Thoracic aorta (tissue), 2 donors: Measurements from ENCODE around the gene TBX1. TPM values are rescaled to one million over a fixed set of nuclear protein-coding genes. Genes with fewer than 3 reads are reported as not detected.
A peak's percentile ranks its signal among the peaks of the same experiment; 100 is the strongest.

Experiments
- ATAC-seq: fragments of 150-250 bp; one replicate; pipeline ENCODE4 v1.8.0; 2017; ENCODE audit warnings: low read depth; ENCODE audit not compliant: insufficient number of reproducible peaks, low FRiP score
- DNase-seq: peaks from one replicate; pipeline ENCODE4 v3.0.0-alpha.2; 2020; ENCODE audit warnings: low spot score
- H3K27ac ChIP-seq, 2 donors: fragments of 200-600 bp; sonication (generic); 1 replicate in 1 of 2; 2 replicates in 1 of 2; pipeline ENCODE4 v1.5.1; 2016; ENCODE audit warnings: mild to moderate bottlenecking in 2 of 2, moderate library complexity in 2 of 2
- H3K27me3 ChIP-seq: fragments of 200-600 bp; sonication (generic); replicated peaks from 2 replicates; pipeline ENCODE4 v1.6.0; 2016; ENCODE audit warnings: mild to moderate bottlenecking; ENCODE audit not compliant: insufficient read depth
- H3K36me3 ChIP-seq: fragments of 200-600 bp; sonication (generic); one replicate; pipeline ENCODE4 v1.5.1; 2016
- H3K4me1 ChIP-seq, 2 donors: fragments of 200-600 bp; sonication (generic); 1 replicate in 1 of 2; 2 replicates in 1 of 2; pipeline versions ENCODE4 v1.5.1 to v1.6.0; 2016; ENCODE audit warnings: low read depth in 2 of 2, mild to moderate bottlenecking in 1 of 2; ENCODE audit not compliant: control insufficient read depth in 1 of 2
- H3K4me3 ChIP-seq: fragments of 200-600 bp; sonication (generic); 2 replicates; pipeline ENCODE4 v1.5.1; 2016; ENCODE audit warnings: mild to moderate bottlenecking
- H3K9me3 ChIP-seq: fragments of 200-600 bp; sonication (generic); 2 replicates; pipeline ENCODE4 v1.5.1; 2016
- total RNA-seq, 2 donors: library from RNA; depleted of rRNA; stranded (reverse); fragments of >200 nt; gene quantifications; one replicate each; pipeline versions ENCODE4 v1.1.0 to v1.2.3, GENCODE V29; 2016
- TF ChIP-seq, protein P1 (sequence below): fragments of 200-600 bp; sonication (generic); IDR thresholded peaks from one replicate; pipeline ENCODE4 v1.5.1; 2019; ENCODE audit warnings: antibody characterized with exemption

TBX1 gene
- total RNA-seq, 2 donors from 2014 or later, result 2.7 to 8.0 TPM

DNA sequence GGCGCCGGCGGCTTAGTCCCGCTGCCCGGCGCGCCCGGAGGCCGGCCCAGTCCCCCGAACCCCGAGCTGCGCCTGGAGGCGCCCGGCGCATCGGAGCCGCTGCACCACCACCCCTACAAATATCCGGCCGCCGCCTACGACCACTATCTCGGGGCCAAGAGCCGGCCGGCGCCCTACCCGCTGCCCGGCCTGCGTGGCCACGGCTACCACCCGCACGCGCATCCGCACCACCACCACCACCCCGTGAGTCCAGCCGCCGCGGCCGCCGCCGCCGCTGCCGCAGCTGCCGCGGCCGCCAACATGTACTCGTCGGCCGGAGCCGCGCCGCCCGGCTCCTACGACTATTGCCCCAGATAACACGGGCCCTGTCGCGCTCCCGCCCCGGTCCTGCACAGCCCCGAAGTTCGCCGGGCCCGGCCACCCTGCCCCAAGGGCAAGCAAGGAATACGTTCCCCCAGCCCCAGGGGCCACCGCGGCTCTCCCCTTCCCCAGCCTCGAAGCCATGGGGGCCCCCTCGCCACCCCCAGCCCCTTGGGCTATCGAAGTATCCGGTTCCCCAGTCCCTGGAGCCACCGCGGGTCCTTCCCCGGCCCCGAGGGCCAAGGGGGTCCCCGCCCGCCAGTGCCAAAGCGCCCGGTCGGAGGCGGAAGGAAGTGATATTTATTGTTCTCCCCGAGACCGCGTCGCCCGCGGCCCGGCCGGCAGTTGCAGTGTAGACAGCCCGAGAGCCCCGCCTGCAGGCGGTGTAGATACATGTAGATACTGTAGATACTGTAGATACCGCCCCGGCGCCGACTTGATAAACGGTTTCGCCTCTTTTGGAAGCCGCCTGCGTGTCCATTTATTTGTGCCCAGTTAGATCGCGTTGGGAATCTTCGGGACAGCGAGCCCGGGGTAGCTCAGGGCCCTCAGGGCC is 6.2 kb downstream of the TBX1 start:
- H3K27ac ChIP-seq, result no peak overlapping the region
- no peaks in the 10 kb centered on the region for H3K9me3 ChIP-seq
- no peaks in the 10 kb centered on the region for H3K27me3 ChIP-seq
- TF ChIP-seq, protein P1, sequence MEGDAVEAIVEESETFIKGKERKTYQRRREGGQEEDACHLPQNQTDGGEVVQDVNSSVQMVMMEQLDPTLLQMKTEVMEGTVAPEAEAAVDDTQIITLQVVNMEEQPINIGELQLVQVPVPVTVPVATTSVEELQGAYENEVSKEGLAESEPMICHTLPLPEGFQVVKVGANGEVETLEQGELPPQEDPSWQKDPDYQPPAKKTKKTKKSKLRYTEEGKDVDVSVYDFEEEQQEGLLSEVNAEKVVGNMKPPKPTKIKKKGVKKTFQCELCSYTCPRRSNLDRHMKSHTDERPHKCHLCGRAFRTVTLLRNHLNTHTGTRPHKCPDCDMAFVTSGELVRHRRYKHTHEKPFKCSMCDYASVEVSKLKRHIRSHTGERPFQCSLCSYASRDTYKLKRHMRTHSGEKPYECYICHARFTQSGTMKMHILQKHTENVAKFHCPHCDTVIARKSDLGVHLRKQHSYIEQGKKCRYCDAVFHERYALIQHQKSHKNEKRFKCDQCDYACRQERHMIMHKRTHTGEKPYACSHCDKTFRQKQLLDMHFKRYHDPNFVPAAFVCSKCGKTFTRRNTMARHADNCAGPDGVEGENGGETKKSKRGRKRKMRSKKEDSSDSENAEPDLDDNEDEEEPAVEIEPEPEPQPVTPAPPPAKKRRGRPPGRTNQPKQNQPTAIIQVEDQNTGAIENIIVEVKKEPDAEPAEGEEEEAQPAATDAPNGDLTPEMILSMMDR, result no peak
- peak overlapping the region; percentile 54 for H3K4me3 ChIP-seq
- ATAC-seq, result no peak
- H3K36me3 ChIP-seq, result no peaks in the 10 kb centered on the region
- DNase-seq, result no peak
- H3K4me1 ChIP-seq, result no peaks in the 10 kb centered on the region

DNA sequence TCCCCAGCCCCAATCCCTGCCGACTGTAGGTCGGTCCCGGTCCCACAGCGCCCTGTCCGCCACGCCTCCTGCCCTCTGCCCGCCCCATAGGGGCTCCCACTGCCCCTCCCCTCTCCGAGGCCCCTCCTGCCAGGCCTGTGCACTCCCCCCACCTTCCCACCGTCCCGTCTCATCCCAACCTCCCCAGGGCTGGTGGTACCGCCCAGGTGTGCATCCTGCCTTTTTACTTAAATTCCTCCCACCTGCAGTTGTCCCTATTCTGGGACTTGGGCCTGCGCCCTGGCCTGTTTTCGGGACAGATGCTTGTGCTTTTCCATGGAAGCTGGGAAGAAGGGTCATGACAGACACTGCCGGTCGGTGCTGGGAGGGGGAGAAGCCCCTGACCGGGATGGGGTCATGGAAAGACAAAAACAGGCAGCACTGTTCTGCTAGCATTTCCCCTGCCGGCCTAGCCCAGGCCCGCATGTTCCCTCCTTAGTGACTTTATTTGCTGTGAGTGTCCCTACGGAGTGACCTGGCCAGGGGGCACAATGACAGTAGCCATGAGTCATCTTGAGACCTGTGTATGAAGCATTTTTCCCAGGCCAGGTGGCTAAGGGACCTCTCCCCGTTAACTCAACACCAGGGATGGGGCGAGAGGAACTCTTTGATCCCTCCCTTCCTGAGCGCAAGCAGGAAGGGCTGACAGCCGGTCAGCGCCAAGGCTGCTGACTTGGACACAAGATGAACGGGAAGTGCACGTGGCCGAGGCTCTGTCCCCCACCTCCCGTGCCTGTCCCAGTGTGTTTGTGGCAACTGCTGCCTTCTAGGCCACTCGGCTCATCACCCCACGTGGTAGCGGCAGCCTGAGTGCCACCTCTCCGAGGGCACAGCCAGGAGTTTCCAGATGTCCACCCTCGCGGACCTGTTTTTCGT is 7.1 kb downstream of the TBX1 start:
- Histone ChIP-seq H3K27ac (no peak overlapping the region), H3K36me3 (no peaks in the 10 kb centered on the region), H3K9me3 (no peaks in the 10 kb centered on the region), H3K4me3 (peak overlapping the region; percentile 54), H3K4me1 (no peaks in the 10 kb centered on the region), H3K27me3 (no peaks in the 10 kb centered on the region)
- DNase-seq (no peak), ATAC-seq (no peak)
- TF ChIP-seq, protein P1, result no peak

DNA sequence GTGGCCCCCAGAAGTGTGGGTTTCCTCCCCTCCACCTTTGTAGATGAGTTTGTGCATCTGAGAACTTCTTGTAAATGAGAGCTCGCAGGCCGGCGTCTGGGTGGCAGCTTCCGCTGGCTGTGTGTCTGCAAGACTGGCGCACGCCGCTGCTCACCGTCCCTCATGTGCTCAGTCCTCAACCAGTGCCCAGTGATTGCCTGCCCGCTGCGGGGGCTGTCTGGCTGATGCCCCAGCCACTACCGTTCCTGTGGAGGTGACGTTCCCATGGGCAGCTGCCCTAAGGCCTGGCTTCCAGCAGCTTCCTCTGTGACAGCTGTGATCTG is 8.8 kb downstream of the TBX1 start:
- no peak overlapping the region for H3K4me3 ChIP-seq
- ATAC-seq, result no peak
- H3K9me3 ChIP-seq, result no peaks in the 10 kb centered on the region
- DNase-seq, result no peak
- H3K36me3 ChIP-seq, result no peaks in the 10 kb centered on the region
- TF ChIP-seq, protein P1, result no peak
- H3K27ac ChIP-seq, result no peak overlapping the region
- no peaks in the 10 kb centered on the region for H3K4me1 ChIP-seq
- H3K27me3 ChIP-seq, result no peaks in the 10 kb centered on the region

DNA sequence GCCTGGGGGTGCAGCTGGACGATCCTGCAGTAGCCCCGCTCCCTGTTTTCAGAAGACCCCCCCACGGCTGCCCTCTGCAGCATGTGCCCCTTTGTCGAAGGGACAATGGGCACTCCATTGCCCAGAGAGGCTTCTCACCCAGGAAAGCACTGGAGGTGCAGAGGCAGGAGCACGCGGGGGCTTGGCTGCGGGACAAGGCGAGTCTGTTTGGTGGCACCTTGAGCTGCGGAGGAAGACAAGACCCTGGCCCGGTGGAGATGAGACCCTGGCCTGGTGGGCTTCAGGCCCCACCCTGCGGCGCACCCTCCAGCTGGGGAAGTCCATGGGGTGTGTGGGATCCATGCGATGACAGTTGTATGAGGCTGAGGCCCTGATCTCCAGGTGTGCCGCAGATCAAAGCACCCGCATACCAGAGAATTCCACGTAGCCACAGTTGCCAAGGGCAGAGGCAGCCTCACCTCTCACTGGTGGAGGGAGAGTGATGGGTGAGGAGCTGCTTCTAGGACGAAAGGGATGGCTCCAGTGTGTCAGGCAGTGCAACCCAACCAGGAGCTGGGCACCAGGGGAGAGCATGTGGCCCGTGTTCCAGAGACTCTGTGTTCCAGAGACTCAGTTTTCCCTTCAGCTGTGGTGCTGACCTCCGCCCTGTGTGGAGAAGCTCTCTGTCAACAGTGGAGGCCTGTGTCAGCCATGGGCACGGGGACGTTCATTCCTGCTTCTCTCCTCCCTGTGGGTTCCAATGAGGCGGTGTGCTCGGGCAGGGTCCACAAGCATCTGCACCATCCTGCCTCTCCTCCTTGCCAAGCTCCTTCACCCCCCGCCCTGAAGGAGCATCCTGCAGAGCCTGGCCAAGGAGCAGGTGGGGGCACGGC is 10.0 kb downstream of the TBX1 start:
- Histone ChIP-seq H3K27ac (no peak overlapping the region), H3K4me3 (no peak overlapping the region), H3K4me1 (no peaks in the 10 kb centered on the region), H3K9me3 (no peaks in the 10 kb centered on the region), H3K27me3 (no peaks in the 10 kb centered on the region), H3K36me3 (no peaks in the 10 kb centered on the region)
- TF ChIP-seq, protein P1, result no peak
- no peak for DNase-seq
- no peak for ATAC-seq
